HG02642 (cell line): ENCODE measurements around the gene AKR1D1.
"Not testable (repeated sequence)": the region's sequence is repeated elsewhere in the genome, so short reads cannot be mapped to it uniquely, and the experiment has no call there.

Experiments
- ATAC-seq: cut with Tn5 transposase; IDR thresholded peaks from one replicate; pipeline ENCODE4 v1.9.1; 2021; ENCODE audit warnings: mild to moderate bottlenecking; ENCODE audit not compliant: unreplicated experiment, poor library complexity

The AKR1D1 gene

GRCh38 chr7:138076196-138076595 lies at the start of gene AKR1D1:
TSS of gene AKR1D1 (plus strand) at chr7:138076459. CDS start at chr7:138076519, 60 bp downstream.
- ATAC-seq = no peak

- ATAC-seq = no peak
Measured at GRCh38 chr7:138027100-138027499, 49.2 kb upstream of the AKR1D1 start.

- ATAC-seq = no peak
Measured at GRCh38 chr7:138029126-138029525, 47.1 kb upstream of the AKR1D1 start.

GRCh38 chr7:138029941-138030340 lies 46.3 kb upstream of the AKR1D1 start:
- no peak for ATAC-seq

- ATAC-seq = no peak
Measured at GRCh38 chr7:138030679-138031351, 45.4 kb upstream of the AKR1D1 start.

- ATAC-seq = peak; percentile 41
Measured at GRCh38 chr7:138032186-138032585, 44.1 kb upstream of the AKR1D1 start.

GRCh38 chr7:138032770-138033169 lies 43.5 kb upstream of the AKR1D1 start:
- ATAC-seq = no peak

GRCh38 chr7:138033241-138033640 lies 43.0 kb upstream of the AKR1D1 start:
- ATAC-seq = no peak

- ATAC-seq = no peak
Measured at GRCh38 chr7:138036135-138036534, 40.1 kb upstream of the AKR1D1 start.

- not testable (repeated sequence) for ATAC-seq
Measured at GRCh38 chr7:138040063-138040462, 36.2 kb upstream of the AKR1D1 start.

GRCh38 chr7:138044897-138045296 lies 31.4 kb upstream of the AKR1D1 start:
- ATAC-seq = no peak

- no peak for ATAC-seq
Measured at GRCh38 chr7:138047907-138048306, 28.4 kb upstream of the AKR1D1 start.

GRCh38 chr7:138049505-138050116 lies 26.6 kb upstream of the AKR1D1 start:
- no peak for ATAC-seq

- not testable (repeated sequence) for ATAC-seq
Measured at GRCh38 chr7:138051712-138052247, 24.5 kb upstream of the AKR1D1 start.

GRCh38 chr7:138052696-138053095 lies 23.6 kb upstream of the AKR1D1 start:
- no peak for ATAC-seq

GRCh38 chr7:138055698-138056097 lies 20.6 kb upstream of the AKR1D1 start:
- ATAC-seq = not testable (repeated sequence)

GRCh38 chr7:138063400-138063799 lies 12.9 kb upstream of the AKR1D1 start:
- no peak for ATAC-seq

GRCh38 chr7:138064856-138065357 lies 11.4 kb upstream of the AKR1D1 start:
- ATAC-seq = no peak

GRCh38 chr7:138065827-138066226 lies 10.4 kb upstream of the AKR1D1 start:
- ATAC-seq = no peak

- ATAC-seq = peak; percentile 79
Measured at GRCh38 chr7:138066954-138067394, 9.3 kb upstream of the AKR1D1 start.

- no peak for ATAC-seq
Measured at GRCh38 chr7:138067774-138068173, 8.5 kb upstream of the AKR1D1 start.
